ENCODE results near the gene RAP2A.

RAP2A gene

DNA sequence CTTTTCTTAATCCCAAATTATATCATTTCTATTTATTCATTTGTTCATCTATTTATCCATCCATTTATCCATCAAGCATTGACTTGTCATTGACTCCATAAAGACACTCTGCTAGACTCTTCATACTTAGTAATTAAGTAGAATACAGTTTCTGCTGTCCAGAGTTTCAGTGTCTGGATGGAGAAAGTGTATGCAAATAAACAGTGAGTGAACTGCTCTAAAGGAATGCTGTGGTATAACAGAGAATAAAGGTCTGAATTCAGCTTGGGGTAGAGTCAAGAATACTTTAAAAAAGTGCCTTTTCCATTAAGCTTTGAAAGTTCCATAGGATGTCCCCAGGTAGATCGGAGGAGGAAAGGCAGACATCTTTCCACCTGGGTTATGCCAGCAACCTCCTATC is 51.4 kb downstream of the RAP2A start:
- H3K27ac Mint-ChIP-seq, result no peak overlapping the region
- H3K9me3 Mint-ChIP-seq, result no peaks in the 10 kb centered on the region
- no peak overlapping the region for H3K4me3 Mint-ChIP-seq
- no peaks in the 10 kb centered on the region for H3K4me1 Mint-ChIP-seq (ENCODE audit: low read depth)
- H3K36me3 Mint-ChIP-seq (ENCODE audit: low read depth), result no peaks in the 10 kb centered on the region
- peaks cover 6% of the 10 kb centered on the region for H3K27me3 Mint-ChIP-seq

GRCh38 chr13:97490702-97491307 is 56.8 kb downstream of the RAP2A start:
- Mint-ChIP-seq H3K27ac (no peak overlapping the region), H3K9me3 (peaks cover 11% of the 10 kb centered on the region), H3K4me1 (ENCODE audit: low read depth) (no peaks in the 10 kb centered on the region)

GRCh38 chr13:97491452-97491851 is 57.5 kb downstream of the RAP2A start:
- peaks cover 4% of the 10 kb centered on the region for H3K27me3 Mint-ChIP-seq
- no peak overlapping the region for H3K27ac Mint-ChIP-seq
- H3K9me3 Mint-ChIP-seq, result peaks cover 11% of the 10 kb centered on the region
- no peaks in the 10 kb centered on the region for H3K4me1 Mint-ChIP-seq (ENCODE audit: low read depth)
- H3K4me3 Mint-ChIP-seq, result no peak overlapping the region
- H3K36me3 Mint-ChIP-seq (ENCODE audit: low read depth), result no peaks in the 10 kb centered on the region

More at GRCh38 chr13:97490702-97491307, 56.8 kb downstream of the RAP2A start:
- no peak overlapping the region for H3K4me3 Mint-ChIP-seq
- peaks cover 4% of the 10 kb centered on the region for H3K27me3 Mint-ChIP-seq
- H3K36me3 Mint-ChIP-seq (ENCODE audit: low read depth), result no peaks in the 10 kb centered on the region

- no peaks in the 10 kb centered on the region for H3K4me1 Mint-ChIP-seq (ENCODE audit: low read depth)
- H3K4me3 Mint-ChIP-seq, result no peak overlapping the region
- H3K9me3 Mint-ChIP-seq, result peaks cover 11% of the 10 kb centered on the region
- no peak overlapping the region for H3K27ac Mint-ChIP-seq
- peaks cover 4% of the 10 kb centered on the region for H3K27me3 Mint-ChIP-seq
- no peaks in the 10 kb centered on the region for H3K36me3 Mint-ChIP-seq (ENCODE audit: low read depth)
These were observed 58.3 kb downstream of the RAP2A start for GRCh38 chr13:97492257-97492656.

DNA sequence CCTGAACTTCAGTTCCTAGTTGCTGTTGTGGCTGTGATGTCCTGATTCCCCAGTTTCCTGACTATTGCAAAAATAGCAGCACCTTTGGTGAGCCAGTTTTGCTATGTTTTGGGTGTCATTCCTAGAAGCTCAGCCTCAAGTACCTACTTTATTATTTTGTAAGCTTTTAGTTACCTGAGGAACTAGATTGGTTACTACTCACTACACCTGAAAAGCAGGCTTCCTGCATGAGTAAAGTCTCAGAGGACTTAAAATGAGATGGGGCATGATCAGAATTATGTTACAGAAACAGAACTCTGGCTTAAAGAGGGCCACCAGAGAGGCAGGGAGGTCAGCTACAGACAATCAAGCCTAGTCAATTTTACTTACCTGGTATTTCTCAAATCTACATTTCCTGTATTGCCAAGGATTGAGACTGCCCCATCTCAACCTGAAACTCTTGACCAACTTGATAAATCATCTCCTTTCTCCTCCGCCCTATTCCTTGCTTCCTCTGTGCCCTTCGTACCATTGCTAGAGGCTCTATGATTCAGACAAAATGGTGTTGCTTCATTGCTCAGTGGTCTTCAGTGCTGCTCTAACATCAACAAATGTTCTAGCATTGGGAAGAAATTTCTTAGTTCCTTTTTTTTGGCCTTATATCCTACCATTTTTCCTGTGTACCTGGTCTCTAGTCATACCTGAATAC is 58.9 kb downstream of the RAP2A start:
- Mint-ChIP-seq H3K27me3 (peaks cover 4% of the 10 kb centered on the region), H3K4me1 (ENCODE audit: low read depth) (no peaks in the 10 kb centered on the region)

GRCh38 chr13:97493456-97493855 is 59.5 kb downstream of the RAP2A start:
- Mint-ChIP-seq H3K27me3 (peaks cover 4% of the 10 kb centered on the region), H3K27ac (no peak overlapping the region), H3K4me3 (no peak overlapping the region), H3K4me1 (ENCODE audit: low read depth) (no peaks in the 10 kb centered on the region), H3K36me3 (ENCODE audit: low read depth) (no peaks in the 10 kb centered on the region), H3K9me3 (peaks cover 11% of the 10 kb centered on the region)

More for the DNA sequence above, 58.9 kb downstream of the RAP2A start:
- Mint-ChIP-seq H3K4me3 (no peak overlapping the region), H3K27ac (no peak overlapping the region), H3K9me3 (peaks cover 11% of the 10 kb centered on the region), H3K36me3 (ENCODE audit: low read depth) (no peaks in the 10 kb centered on the region)

GRCh38 chr13:97495678-97496077 is 61.7 kb downstream of the RAP2A start:
- H3K36me3 Mint-ChIP-seq (ENCODE audit: low read depth), result no peaks in the 10 kb centered on the region
- H3K4me3 Mint-ChIP-seq, result no peak overlapping the region

GRCh38 chr13:97496511-97496910 is 62.5 kb downstream of the RAP2A start:
- peaks cover 4% of the 10 kb centered on the region for H3K27me3 Mint-ChIP-seq
- H3K27ac Mint-ChIP-seq, result no peak overlapping the region
- H3K36me3 Mint-ChIP-seq (ENCODE audit: low read depth), result no peaks in the 10 kb centered on the region
- H3K4me1 Mint-ChIP-seq (ENCODE audit: low read depth), result no peaks in the 10 kb centered on the region
- H3K9me3 Mint-ChIP-seq, result peaks cover 4% of the 10 kb centered on the region
- H3K4me3 Mint-ChIP-seq, result no peak overlapping the region

More at GRCh38 chr13:97495678-97496077, 61.7 kb downstream of the RAP2A start:
- Mint-ChIP-seq H3K27ac (no peak overlapping the region), H3K9me3 (peaks cover 10% of the 10 kb centered on the region), H3K27me3 (peaks cover 4% of the 10 kb centered on the region), H3K4me1 (ENCODE audit: low read depth) (no peaks in the 10 kb centered on the region)

DNA sequence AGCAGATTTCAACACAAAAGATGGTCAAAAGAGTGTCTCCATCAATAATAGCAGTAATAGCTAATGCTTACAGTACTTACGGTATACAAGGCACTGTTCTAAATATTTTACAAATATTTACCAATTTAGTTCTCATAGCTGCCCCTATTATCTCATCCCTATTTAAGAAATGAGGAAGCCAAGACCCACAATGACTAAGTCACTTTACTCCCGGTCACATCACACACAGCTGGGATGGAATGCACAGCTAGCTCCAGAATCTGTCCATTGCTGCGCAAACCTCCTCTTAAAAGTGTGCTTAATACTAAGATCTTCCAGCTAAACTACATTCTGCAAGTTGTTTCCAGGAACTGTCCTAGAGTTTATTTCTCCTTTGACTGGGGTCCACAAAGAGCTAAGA is 63.4 kb downstream of the RAP2A start:
- no peak overlapping the region for H3K4me3 Mint-ChIP-seq

GRCh38 chr13:97498419-97498818 is 64.5 kb downstream of the RAP2A start:
- Mint-ChIP-seq H3K27me3 (peaks cover 7% of the 10 kb centered on the region), H3K4me1 (ENCODE audit: low read depth) (no peaks in the 10 kb centered on the region), H3K9me3 (peaks cover under 1% of the 10 kb centered on the region), H3K4me3 (no peak overlapping the region), H3K36me3 (ENCODE audit: low read depth) (no peaks in the 10 kb centered on the region), H3K27ac (no peak overlapping the region)

More for the DNA sequence above, 63.4 kb downstream of the RAP2A start:
- Mint-ChIP-seq H3K36me3 (ENCODE audit: low read depth) (no peaks in the 10 kb centered on the region), H3K4me1 (ENCODE audit: low read depth) (no peaks in the 10 kb centered on the region), H3K9me3 (peaks cover 4% of the 10 kb centered on the region), H3K27me3 (peaks cover 4% of the 10 kb centered on the region), H3K27ac (no peak overlapping the region)

DNA sequence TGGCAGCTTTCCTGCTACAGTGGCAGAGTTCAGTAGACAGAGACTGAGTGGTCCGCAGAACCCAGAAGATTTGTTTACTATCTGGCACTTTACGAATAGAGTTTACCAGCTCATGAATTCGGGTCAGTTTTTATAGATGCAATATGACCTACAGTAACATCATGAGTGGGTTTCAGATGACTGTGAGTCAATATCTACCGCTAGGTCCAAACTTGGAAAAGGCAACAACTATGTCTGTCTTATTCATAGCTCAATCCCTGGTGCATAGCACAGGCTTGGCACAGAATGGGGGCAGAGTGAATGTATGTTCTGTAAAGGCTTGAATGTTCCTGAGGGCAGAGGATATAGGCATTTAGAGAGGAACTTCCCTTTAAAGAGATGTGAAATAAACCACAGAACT is 65.2 kb downstream of the RAP2A start:
- Mint-ChIP-seq H3K36me3 (ENCODE audit: low read depth) (no peaks in the 10 kb centered on the region), H3K4me1 (ENCODE audit: low read depth) (no peaks in the 10 kb centered on the region), H3K27me3 (peaks cover 11% of the 10 kb centered on the region), H3K27ac (no peak overlapping the region), H3K4me3 (no peak overlapping the region), H3K9me3 (no peaks in the 10 kb centered on the region)

GRCh38 chr13:97502181-97502580 is 68.2 kb downstream of the RAP2A start:
- Mint-ChIP-seq H3K4me1 (ENCODE audit: low read depth) (no peaks in the 10 kb centered on the region), H3K27me3 (peaks cover 16% of the 10 kb centered on the region), H3K4me3 (no peak overlapping the region), H3K27ac (no peak overlapping the region), H3K36me3 (ENCODE audit: low read depth) (no peaks in the 10 kb centered on the region), H3K9me3 (no peaks in the 10 kb centered on the region)

DNA sequence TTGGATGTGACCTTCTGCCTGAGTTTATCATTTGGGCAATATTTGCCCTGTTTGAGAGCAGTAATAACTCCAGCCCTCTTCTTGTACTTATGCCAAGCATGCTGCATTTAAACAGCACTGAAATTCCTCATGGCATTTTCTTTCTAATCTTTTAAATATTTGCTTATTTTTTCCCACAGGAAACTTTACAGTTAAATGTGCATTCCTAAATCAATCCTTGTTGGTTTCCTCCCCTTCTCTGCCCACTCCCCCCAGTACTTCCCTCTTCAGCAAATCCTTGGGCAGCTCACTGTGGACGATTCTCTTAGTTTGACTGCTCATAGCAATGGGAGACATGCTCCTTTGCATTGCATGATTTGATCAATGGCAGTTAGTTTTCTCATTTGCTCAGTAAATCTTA is 68.7 kb downstream of the RAP2A start:
- no peaks in the 10 kb centered on the region for H3K36me3 Mint-ChIP-seq (ENCODE audit: low read depth)
- no peak overlapping the region for H3K4me3 Mint-ChIP-seq
- H3K27me3 Mint-ChIP-seq, result peaks cover 16% of the 10 kb centered on the region
- no peak overlapping the region for H3K27ac Mint-ChIP-seq
- no peaks in the 10 kb centered on the region for H3K9me3 Mint-ChIP-seq
- no peaks in the 10 kb centered on the region for H3K4me1 Mint-ChIP-seq (ENCODE audit: low read depth)

DNA sequence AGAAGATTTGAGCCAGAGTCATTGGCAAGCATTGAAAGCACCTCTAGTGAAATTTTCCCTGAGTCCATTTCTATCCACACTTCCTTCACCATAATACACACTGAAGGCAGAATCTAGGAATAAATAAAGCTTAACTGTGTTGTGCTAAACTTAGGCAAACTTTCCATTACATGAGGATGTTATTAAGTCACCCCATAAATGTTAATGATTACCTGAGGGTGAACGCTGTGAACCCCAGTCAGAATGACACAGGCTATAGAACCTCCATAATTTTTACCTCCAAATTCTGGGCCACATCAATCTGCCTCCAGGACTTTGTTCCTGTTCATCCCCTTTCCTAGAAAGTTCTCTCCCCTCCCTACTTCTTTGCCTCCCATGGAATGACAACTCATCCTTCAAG is 71.0 kb downstream of the RAP2A start:
- Mint-ChIP-seq H3K9me3 (no peaks in the 10 kb centered on the region), H3K4me3 (no peak overlapping the region), H3K4me1 (ENCODE audit: low read depth) (no peaks in the 10 kb centered on the region), H3K27ac (no peak overlapping the region), H3K27me3 (peaks cover 20% of the 10 kb centered on the region), H3K36me3 (ENCODE audit: low read depth) (no peaks in the 10 kb centered on the region)

GRCh38 chr13:97506511-97506910 is 72.5 kb downstream of the RAP2A start:
- Mint-ChIP-seq H3K27me3 (peaks cover 27% of the 10 kb centered on the region), H3K9me3 (no peaks in the 10 kb centered on the region), H3K4me1 (ENCODE audit: low read depth) (no peaks in the 10 kb centered on the region), H3K27ac (no peak overlapping the region), H3K4me3 (no peak overlapping the region), H3K36me3 (ENCODE audit: low read depth) (no peaks in the 10 kb centered on the region)

GRCh38 chr13:97512732-97513131 is 78.8 kb downstream of the RAP2A start:
- Mint-ChIP-seq H3K27ac (no peak overlapping the region), H3K36me3 (ENCODE audit: low read depth) (no peaks in the 10 kb centered on the region), H3K27me3 (peaks cover 26% of the 10 kb centered on the region), H3K9me3 (peaks cover 9% of the 10 kb centered on the region), H3K4me3 (no peak overlapping the region), H3K4me1 (ENCODE audit: low read depth) (no peaks in the 10 kb centered on the region)
